ENCODE data around the gene FMNL1.

Gene FMNL1

DNA sequence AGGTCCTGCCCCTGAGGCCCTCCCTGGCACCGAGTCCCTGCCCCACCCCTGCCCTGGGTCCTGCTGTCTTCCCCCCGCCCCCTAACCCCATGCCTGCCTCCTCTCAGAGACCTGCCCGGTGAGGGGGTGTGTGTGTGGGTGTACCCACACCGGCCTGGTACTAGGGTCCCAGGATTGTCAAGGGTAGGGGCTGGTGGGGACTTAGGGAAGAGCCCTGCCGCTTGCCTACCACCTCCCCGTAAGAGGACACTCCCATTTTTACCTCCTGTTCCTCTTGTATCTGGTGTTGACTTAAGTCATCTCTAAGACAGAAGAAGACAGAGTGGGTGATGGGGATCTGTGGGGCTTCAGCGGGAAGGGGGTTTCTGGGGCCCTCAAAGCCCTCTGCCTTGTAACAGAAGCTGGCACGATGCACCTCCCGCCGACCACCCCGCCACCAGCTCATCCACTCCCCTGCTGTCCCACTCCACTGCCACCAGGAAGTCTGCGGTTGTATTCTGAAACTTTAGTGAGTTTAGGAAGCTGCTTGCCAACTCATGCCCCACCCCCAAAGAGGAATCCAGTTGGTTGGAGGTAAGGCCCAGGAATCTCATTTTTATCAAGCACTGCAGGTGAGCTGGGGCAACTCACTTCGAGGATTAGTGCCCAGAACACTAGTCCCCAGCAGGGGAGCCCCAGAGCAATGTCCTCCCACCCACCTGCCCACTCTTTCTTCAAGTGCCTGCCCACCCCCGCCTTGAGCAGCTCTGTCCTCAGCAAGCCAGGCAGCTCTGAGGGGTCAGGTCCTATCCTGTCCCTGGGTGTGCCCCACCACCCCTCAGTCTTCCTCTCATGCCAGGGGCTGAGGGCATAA lies 34.7 kb downstream of the FMNL1 start:
- DNase-seq (ENCODE audit: low spot score), result peak; percentile 42

DNA sequence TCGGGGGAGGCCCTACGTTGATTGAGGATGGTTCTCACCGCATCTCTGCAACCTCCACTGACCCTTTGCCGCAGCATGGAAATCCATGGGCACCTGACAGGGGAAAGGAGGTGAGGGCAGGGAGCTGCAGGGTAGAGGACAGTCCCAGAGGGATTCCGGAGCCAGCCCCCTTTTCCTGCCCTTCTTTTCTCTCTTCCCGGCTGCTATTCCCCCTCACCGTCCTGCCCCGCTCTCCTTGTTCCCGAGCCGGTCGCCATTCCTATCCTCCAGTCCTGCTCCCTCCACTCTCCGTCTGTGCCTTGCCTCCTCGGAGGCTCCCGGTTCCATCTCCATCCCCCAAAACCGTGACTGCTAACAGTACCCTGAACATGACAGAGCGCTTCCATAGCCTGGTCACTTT lies 35.4 kb downstream of the FMNL1 start:
- no peak for DNase-seq (ENCODE audit: low spot score)

DNA sequence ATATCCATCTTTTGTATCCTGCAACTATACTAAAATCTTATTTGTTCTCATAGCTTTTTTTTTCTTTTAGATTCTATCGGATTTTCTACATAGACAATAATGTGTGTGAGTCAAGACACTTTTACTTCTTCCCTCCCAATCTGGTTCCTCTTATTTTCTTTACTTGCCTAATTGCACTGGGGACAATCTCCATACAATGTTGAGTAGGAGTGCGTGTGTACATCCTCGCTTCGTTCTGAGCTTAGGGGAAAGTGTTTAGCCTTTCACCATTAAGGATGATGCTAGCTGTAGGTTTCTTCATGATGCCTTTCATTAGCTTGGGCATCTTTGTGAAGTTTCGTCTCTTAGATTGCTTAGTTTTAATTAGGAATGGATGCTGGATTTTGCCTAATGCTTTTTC lies 37.3 kb downstream of the FMNL1 start:
- DNase-seq (ENCODE audit: low spot score), result no peak

DNA sequence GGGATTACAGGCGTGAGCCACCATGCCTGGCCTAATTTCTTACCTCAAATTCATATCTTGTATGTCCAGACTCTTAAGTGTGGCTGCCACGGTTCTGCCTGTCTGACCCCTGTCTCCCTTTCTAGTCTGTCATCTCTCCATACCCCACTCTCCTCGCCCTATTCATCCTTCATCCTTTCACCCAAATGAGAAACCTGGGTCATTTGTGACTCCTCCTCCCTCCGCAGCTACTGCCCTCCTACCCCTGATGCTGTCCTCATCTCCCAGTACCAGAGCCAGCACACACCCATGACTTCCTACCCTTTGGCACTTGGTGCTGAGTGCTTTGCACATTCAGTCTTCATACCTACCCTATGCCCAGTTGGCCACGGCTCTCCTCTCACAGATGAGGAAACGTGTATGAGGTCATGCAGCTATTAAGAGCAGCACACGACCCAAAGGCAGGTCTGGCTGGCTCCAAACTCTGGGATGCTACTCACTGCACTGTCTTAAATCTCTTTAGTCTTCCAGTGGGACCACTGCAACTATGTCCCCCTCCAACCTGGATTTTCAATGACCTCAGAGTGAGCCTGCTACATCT lies 38.6 kb downstream of the FMNL1 start:
- no peak for DNase-seq (ENCODE audit: low spot score)

DNA sequence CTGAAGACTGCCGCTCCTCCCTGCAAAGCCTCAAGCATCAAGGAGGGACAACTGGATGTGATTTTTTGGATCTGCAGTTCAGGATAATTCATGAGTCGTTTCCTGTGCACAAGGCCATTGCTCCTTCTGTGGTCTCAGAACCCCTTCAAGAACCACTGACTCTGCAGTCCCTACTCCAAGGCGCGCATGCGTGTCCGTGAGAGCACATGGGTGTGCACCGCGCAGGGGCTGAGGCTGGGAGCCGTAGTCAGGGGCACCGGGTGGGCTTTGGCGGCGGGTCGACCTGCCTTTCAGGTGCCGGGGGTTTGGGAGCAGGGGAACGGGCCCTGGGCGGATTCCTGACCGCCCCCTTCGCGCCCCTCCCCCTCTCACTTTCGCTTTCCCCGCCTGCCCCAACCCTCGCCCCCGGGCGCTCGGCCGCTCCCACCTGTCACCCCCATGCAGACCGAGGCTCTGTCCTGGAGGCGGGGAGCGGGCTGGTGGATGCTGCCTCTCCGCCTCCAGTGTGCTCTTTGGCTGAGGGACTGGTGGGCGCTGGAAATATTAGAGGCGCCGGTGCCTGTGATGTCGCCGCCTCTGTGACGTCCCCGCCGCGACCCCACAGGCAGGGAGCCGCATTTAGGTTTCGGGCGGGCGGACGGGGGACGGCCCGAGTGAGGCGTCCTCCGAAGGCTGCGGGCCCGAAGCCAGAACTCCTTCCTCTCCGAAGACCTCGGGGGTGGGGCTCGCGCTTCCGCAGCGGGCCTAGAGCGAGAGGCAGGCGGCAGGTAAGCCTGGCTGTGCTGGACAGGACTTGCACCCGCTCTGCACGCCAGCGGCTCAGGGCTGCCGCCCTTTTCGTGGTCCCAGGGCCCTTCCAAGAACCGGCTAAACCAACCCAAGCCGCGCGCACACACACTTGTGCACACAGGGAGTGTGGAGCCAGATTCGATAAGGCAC lies 40.2 kb downstream of the FMNL1 start, which contains the start of gene SPATA32:
Gene SPATA32 (minus strand): TSS at position 518 of the 939 bp plus-strand sequence. CDS start 78 bp downstream, at position 440.
- DNase-seq (ENCODE audit: low spot score), result no peak

DNA sequence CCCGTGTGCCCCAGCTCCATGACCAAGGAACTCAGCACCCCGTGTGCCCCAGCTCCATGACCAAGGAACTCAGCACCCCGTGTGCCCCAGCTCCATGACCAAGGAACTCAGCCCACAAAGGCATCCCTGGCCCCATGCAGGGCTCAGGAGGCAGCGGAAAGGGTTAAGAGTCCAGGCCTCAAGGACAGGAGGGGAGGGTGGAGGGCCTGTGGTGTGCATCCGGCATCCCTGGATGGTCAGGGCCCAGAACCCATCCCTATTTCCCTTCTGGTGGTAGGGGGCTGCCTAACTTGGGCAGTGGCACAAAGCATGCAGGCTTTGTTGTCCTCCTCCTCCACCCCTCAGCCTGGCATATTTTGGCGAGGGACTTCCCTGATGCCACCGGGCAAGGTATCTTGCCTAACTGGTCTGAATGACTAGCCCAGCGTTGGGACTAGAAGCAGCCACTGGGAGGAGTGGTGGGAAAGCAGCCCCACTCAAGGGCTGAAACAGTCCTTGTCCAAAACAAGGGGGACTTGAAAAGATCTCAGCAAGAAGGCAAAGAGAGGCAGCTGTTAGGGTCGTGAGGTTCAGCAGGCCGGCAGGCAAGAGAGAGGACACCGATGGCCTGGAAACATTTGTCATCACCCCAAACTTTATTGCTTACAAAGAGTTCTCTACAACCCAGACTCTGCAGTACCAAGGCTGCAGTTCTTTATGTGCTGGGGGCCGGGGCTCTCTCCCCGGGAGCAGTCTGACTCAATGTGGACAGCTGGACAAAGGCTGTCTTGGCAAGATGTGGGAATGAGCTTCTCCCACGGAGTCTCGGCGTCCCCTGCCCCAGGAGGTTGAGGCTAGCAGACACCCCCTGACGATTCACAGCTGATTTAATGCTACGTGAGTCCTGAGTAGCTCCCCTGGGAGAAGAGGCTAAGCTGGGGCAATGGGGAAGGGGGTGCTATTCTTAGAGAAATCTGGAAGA lies 41.1 kb downstream of the FMNL1 start:
- DNase-seq (ENCODE audit: low spot score), result no peak

DNA sequence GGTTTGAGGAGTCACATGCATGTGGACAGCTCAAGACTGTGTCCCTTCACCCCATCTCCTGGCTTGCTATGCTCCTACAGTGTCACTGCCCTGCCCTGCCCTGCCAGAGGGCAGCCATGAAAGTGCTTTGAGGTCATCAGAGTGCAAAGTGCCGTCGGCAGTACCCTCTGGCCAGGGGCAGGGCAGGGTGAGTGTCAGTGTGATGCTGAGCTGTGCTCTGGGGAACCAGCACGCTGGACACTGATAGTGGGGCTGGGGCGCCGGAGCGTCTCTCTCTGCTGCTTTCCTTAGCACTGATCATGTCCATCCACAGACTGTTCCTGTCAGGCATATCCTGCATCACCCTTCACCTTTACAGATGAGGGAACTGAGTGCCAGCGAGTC lies 41.8 kb downstream of the FMNL1 start:
- no peak for DNase-seq (ENCODE audit: low spot score)

DNA sequence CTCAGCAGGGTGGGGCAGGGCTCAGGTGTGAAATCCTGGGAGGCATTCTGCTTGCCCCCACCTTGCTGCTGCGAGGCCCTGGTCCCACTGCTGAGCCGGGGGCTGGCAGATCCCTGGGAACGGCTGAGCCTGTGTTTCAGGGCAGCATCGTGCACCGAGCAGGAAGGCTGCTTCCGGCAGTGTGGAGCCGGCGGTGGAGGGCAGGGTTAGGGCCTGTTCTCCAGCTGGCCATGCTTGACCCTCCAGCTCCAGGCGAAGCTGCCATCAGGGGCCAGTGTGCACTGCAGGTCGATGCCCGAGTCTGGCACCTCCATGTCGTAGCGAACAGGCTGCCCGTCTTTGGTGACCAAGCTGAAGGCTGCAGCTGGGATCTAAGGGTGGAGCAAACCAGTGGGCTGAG lies 42.7 kb downstream of the FMNL1 start:
- no peak for DNase-seq (ENCODE audit: low spot score)

DNA sequence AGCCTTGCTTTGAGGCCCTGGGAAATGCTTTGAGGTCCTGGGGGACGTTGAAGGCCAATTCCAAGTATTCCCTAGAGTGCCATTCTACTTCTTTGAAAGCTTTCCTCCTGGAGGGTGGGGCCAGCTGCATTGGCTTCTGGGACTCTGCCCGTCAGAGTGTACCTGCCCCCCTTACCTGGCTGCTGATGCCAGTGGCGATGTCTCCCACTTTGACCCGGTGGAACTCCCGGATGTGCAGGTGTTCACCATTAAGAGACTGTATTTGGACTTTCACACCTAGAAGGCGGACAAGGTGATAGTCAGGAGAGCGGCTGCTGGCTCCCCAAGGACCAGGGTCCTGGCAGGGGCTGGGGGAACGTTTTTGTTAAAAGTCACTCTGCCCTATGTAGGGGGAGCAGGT lies 43.3 kb downstream of the FMNL1 start:
- DNase-seq (ENCODE audit: low spot score), result no peak

DNA sequence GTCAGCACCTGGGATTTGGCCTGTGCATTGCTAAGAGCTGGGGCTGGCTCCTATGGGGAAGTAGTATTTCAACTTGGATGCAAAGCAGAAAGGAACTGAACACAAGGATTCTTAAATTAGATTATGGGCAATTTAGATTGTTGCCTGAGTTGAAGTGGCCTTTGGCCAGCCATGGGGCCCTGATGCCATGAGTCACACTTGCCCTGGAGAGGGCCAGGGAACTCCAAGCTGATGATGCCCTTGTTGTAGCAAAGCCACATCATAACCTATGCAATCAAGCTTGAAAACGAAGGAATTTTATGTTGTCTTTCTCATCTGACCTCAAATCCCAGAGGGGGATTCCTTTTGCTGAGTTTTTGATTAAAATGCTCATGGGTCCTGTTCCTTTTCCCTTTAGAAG lies 44.1 kb downstream of the FMNL1 start:
- peak; percentile 31 for DNase-seq (ENCODE audit: low spot score)

DNA sequence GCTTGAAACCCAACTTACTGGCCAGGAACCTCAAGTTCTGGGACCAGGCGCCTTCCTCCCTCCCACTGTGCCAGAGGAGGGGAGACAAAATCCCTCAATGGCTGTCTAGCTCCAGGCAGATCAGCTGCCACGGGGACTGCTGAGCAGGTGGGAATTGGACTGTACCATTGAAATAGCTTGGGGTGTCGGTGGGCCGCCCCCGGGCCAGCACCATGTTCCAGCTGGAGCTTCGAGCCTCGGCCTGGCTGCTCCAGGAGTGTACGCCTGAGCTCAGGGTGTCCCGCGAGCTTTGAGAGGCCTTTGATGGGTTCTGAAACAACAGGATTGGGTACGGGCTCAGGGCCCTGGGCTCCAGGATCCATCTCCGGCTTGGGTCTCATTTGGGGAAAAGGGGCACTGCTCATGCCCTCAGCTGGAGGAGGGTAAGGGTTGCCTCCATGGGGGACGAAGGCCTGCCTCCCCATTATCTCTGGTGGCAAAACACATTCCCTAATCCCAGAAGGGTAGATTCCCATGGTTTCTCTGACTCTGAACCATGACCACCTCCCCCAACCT lies 44.8 kb downstream of the FMNL1 start:
- DNase-seq (ENCODE audit: low spot score), result no peak

DNA sequence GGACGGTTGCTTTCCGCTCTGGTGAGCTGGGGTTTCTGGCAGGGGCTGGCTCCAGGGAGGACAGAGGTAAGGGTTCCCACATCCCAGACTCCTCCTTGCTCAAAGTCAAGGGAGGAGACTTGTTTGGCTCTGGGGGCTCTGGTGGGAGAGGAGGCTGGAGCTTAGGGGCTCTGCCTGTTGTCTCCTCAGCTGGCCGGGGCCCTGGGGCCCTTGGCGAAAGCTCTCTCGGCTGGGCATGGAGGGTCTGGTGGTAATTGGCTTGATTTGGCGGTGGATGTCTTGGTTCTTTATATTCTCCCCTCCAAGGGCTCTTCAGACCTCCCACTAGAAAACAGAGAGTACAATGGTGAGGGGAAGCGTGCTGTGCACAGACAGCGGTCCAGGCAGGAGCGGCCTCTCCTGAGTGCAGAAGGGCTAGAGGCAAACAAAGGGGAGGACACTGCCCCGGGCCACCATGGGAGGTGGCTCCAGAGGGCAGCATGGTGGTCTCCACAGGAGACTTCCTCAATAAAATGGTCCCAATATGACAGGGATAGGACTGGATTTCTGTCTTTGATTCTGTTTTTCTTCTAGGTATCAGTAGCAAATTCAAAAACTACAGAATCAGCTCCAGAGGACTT lies 45.9 kb downstream of the FMNL1 start:
- no peak for DNase-seq (ENCODE audit: low spot score)

DNA sequence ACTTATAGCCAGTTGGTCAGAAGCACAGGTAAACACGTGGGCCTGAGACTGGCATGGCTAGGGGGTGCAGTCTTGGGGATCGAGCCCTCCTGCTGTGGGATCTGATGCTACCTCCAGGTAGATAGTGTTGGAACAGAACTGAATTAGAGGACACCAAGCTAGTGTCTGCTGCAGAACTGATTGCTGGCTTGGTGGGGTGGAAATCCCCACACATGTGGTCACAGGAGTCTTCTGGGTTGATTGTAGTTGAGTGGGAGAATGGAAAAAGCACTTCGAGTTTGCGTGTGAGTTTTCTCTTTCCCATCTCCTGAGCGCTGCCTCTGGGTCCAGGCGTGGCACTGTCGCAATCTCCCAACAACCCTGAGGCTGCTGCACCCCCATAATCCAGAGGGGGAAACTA lies 48.2 kb downstream of the FMNL1 start:
- DNase-seq (ENCODE audit: low spot score), result no peak

DNA sequence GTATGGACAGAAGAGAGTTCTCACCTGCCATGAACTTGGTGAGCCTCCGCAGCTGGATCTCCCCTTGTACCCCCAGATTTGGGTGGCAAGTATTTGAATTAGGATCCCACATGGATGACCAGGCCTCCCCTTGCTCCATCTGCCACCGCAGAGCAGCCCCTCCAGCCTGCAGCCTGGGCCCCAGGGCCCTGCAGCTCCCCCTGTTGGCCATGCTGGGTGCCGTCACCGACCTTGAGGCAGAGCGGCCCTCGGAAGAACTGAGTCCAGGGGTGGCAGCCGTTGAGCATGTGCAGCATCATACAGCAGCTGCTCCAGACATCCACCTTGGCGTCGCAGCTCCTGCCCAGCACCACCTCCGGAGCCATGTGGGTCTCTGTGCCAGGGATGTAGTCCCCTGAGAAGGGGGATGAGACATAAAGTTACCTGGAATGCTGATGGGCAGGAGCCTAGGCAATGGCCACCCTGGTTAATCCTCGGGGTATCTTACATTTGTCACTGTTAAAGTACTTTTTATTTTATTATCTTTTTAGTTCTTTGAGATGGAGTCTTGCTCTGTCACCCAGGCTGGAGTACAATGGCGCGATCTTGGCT lies 49.2 kb downstream of the FMNL1 start:
- DNase-seq (ENCODE audit: low spot score), result no peak

DNA sequence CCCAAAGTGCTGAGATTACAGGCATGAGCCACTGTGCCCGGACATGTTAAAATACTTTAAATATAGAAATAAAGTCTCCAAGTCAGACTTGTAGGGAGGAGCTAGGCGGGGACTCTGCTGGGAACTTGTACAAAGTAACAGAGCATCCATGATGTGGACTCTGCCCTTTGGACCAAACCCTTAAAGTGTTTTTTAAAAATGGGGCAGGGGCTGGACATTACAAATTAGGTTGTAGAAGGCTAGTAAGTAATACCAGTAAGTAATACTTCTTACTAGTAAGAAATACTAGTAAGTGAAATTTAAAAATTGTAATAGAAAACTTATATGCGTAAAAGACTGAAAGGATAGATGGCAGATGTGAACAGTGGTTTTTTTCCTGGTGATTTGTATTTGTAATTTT lies 49.9 kb downstream of the FMNL1 start:
- DNase-seq (ENCODE audit: low spot score), result no peak

DNA sequence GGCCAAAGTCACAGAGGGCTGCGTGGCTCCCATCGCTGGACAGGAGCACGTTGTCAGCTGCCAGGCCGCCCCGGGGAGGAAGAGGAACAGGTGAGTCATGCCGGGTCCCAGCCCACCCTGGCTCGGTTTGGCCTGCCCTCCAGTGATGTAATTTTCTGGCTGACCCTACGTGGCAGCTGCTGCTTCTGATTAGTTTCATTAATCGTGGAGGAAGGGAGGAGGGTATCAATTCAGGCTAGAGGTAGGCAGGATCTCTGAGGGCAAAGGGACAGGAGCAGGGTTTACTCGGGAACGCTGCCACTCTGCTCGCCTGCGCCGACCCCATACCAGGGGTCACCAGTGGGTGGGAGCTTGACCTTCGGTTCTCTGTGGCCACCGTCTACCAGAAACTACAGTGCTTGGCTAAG lies 51.9 kb downstream of the FMNL1 start:
- no peak for DNase-seq (ENCODE audit: low spot score)

DNA sequence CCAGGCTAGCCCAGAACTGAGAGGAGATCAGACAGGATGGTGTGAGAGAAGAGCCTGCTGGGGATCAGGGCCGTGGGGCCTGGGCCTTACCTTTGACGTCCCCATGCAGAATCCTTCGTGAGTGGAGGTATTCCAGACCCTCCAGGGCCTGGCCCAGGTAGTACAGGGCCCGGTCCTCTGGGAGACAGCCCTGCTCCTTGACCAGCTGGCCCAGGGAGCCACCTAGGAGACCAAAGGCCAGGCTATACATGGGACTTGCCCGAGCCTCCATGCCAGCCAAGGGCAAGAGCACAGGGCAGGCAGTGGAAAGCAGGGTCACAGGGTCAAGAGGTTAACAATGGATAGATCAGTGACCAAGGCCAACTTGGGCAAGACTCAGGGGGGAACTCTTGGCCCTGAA lies 52.3 kb downstream of the FMNL1 start:
- DNase-seq (ENCODE audit: low spot score), result no peak

DNA sequence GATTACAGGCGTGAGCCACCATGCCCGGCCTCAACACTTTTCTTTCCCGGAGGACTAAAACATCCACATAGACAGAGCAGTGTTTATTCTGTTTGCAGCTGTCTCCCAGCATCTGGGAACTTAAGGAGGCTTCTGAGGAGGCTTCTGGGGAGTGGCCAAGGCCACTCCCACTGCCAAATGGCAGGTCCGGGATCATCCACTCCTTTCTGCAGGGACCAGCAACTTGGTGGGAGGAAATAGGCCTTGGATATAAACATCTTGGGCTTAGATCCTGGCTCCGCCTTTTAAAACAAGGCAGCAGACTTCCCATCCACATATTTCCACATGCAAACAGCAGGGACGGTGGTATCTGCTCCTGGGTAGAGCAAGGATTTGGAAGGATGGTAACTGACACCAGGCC lies 54.3 kb downstream of the FMNL1 start:
- no peak for DNase-seq (ENCODE audit: low spot score)

DNA sequence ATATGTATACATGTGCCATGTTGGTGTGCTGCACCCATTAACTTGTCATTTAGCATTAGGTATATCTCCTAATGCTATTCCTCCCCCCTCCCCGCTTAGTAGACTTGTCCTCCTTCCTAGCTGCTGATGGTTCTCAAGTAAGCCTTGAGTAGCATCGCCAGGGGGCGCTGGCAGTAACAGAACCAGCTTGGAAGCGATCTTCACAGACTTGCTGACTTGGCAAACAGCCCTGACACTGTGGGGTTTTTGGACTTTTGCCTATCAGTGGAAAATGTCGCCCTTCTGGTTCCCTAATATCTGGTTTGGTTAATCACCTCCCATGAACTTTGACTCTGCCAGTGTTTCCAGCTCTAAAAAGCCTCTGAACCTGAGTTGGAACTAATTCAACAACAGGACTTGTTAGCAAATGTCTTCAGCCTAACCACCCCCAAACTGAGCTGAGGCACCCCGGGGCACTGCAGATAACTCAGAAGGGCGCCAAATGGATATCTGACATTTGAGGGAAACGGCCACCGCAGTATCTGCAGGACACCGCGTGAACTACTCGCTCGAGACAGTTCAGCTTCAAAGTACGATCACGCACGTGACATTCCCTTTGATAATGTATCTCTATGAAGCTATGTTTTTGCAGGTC lies 55.6 kb downstream of the FMNL1 start:
- DNase-seq (ENCODE audit: low spot score), result peak; percentile 83

DNA sequence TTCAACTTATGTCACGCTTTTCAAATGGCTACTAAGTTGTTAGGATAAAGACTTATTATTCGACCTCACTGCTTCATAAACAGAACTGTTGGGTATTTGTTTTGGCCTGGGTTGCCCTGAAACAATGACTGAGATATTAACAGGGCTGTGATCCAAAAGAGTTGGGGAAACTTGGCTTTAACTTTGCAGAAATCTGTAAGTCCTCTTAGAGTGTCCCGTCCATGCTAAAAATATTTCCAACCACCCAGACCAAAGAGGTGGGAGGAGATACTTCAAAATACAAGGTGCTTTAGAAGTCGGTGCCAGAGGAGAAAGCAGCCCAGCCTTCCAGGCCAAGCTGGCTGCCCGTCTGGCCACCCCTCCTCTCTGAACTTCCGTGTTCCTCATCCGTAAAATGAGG lies 56.3 kb downstream of the FMNL1 start:
- DNase-seq (ENCODE audit: low spot score), result no peak
